ENCODE measurements around the gene ZFAND3.

DNA sequence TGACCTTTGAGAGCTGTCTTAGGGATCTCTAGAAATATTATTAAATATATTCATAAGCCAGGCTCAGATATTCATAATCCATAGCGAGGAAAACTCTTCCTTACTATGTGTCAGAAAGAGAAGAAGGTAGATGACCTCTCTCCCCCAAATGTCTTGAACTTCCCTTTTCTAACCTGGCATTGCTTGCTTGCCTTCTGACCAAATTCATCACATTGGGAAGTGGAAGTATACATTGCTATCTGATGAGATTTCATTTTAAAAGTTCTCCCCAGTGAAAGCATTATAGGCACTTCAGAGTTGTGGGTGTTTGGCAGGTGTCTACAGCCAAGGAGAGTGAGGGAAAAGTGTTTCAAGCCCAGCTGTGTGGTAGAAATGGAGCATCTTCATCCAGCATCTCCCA, 197.3 kb downstream of the ZFAND3 start:
- TF ChIP-seq, protein P1, sequence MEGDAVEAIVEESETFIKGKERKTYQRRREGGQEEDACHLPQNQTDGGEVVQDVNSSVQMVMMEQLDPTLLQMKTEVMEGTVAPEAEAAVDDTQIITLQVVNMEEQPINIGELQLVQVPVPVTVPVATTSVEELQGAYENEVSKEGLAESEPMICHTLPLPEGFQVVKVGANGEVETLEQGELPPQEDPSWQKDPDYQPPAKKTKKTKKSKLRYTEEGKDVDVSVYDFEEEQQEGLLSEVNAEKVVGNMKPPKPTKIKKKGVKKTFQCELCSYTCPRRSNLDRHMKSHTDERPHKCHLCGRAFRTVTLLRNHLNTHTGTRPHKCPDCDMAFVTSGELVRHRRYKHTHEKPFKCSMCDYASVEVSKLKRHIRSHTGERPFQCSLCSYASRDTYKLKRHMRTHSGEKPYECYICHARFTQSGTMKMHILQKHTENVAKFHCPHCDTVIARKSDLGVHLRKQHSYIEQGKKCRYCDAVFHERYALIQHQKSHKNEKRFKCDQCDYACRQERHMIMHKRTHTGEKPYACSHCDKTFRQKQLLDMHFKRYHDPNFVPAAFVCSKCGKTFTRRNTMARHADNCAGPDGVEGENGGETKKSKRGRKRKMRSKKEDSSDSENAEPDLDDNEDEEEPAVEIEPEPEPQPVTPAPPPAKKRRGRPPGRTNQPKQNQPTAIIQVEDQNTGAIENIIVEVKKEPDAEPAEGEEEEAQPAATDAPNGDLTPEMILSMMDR (IDR thresholded peaks at IDR 0.05; ENCODE audit: insufficient read depth, low read depth, low read length) = no peak
- TF ChIP-seq EZH2 (IDR thresholded peaks at IDR 0.05; ENCODE audit: insufficient read depth, low read length) = no peak

Measured in astrocyte (in vitro differentiated cells and primary cell).